Endothelial cell of umbilical vein (primary cell): ENCODE measurements around the gene BCCIP. TPM values are rescaled to one million over a fixed set of nuclear protein-coding genes. Genes with fewer than 3 reads are reported as not detected.

Source experiments
- BruUV-seq: library from RNA; stranded (reverse); fragments of 400-500 nt; replicated peaks from 2 replicates; lab custom pipeline; 2021; lab: Mats Ljungman, UMichigan
- CTCF ChIA-PET: fragments of 300-600, 350-600 bp; sonication (Branson Sonifier 250); formaldehyde crosslinking; loops from one replicate; lab custom pipeline; 2021; ENCODE audit warnings: antibody characterized with exemption, inconsistent platforms; lab: Charles Lee
- POLR2A ChIA-PET: fragments of 300-600, 350-600 bp; sonication (Branson Sonifier 250); formaldehyde crosslinking; loops from one replicate; lab custom pipeline; 2021; ENCODE audit warnings: antibody characterized with exemption, inconsistent platforms; lab: Charles Lee
- DNase-seq: peaks from one replicate; pipeline ENCODE4 v3.0.0-alpha.2; 2011; ENCODE audit warnings: low read depth, low spot score
- FAIRE-seq: peaks from 2 replicates; lab custom pipeline; 2011; peaks lifted over from hg19 to GRCh38; lab: Jason Lieb, UNC
- H2AFZ ChIP-seq: 2 replicates; pipeline ENCODE4 v1.6.0; 2012; ENCODE audit warnings: low read depth, low read length, control low read depth, inconsistent platforms
- H3K27ac ChIP-seq: 2 replicates; pipeline ENCODE4 v1.5.1; 2011; ENCODE audit warnings: low read depth, mild to moderate bottlenecking, control low read depth, low read length, moderate library complexity; ENCODE audit not compliant: insufficient read depth
- H3K27me3 ChIP-seq, 2 experiments: 2 replicates each; pipeline versions ENCODE4 v1.6.0 to v1.6.1; 2011; ENCODE audit warnings: low read length in 2 of 2, mixed read lengths in 1 of 2; ENCODE audit not compliant: control insufficient read depth in 2 of 2, insufficient read depth in 2 of 2
- H3K36me3 ChIP-seq, 2 experiments: 2 replicates in 1 of 2; 3 replicates in 1 of 2; pipeline ENCODE4 v1.5.1; 2011; ENCODE audit warnings: low read length in 2 of 2, mild to moderate bottlenecking in 1 of 2, moderate library complexity in 1 of 2; ENCODE audit not compliant: control insufficient read depth in 2 of 2, insufficient read depth in 2 of 2; ENCODE audit errors: extremely low read depth in 1 of 2
- H3K4me1 ChIP-seq: 3 replicates; pipeline ENCODE4 v1.5.1; 2011; ENCODE audit warnings: mild to moderate bottlenecking, low read length; ENCODE audit not compliant: control insufficient read depth, insufficient read depth; ENCODE audit errors: extremely low read depth
- H3K4me2 ChIP-seq: 2 replicates; pipeline ENCODE4 v1.6.1; 2011; ENCODE audit warnings: low read length, control low read depth, mixed read lengths; ENCODE audit not compliant: insufficient read depth
- H3K4me3 ChIP-seq, 3 experiments: fragments of 200-600 bp in 1 of 3; sonication (generic), shearing (Covaris generic) in 1 of 3; replicated peaks in 1 of 3; 2 replicates each; pipeline ENCODE4 v1.5.1; 2011 to 2016; ENCODE audit warnings: control low read depth in 3 of 3, low read length in 3 of 3, mild to moderate bottlenecking in 2 of 3, inconsistent platforms in 1 of 3, low read depth in 1 of 3, moderate library complexity in 1 of 3; ENCODE audit not compliant: insufficient read depth in 1 of 3
- H3K79me2 ChIP-seq: 2 replicates; pipeline ENCODE4 v1.6.0; 2012; ENCODE audit warnings: low read length, inconsistent platforms; ENCODE audit not compliant: control insufficient read depth, insufficient read depth
- H3K9ac ChIP-seq: replicated peaks from 2 replicates; pipeline ENCODE3; 2011; ENCODE audit warnings: low read length, control low read depth; ENCODE audit not compliant: insufficient read depth; ENCODE audit errors: extremely low read depth
- H3K9me1 ChIP-seq: replicated peaks from 3 replicates; pipeline ENCODE4 v1.6.0; 2011; ENCODE audit warnings: mild to moderate bottlenecking, low read length; ENCODE audit not compliant: control insufficient read depth, insufficient read depth; ENCODE audit errors: extremely low read depth
- H3K9me3 ChIP-seq: replicated peaks from 2 replicates; pipeline ENCODE4 v1.5.1; 2012; ENCODE audit warnings: low read length, inconsistent platforms; ENCODE audit not compliant: control insufficient read depth, insufficient read depth
- H4K20me1 ChIP-seq: replicated peaks from 2 replicates; pipeline ENCODE3; 2011; ENCODE audit warnings: mild to moderate bottlenecking, low read length; ENCODE audit not compliant: control insufficient read depth, insufficient read depth; ENCODE audit errors: extremely low read depth
- CTCF ChIP-seq, 2 donors: IDR thresholded peaks; 1 replicate in 1 of 2; 2 replicates in 1 of 2; pipeline ENCODE4 v1.5.1; 2011; ENCODE audit warnings: low read length in 2 of 2, mild to moderate bottlenecking in 2 of 2, moderate library complexity in 2 of 2, control low read depth in 1 of 2, inconsistent platforms in 1 of 2, low read depth in 1 of 2; ENCODE audit not compliant: insufficient read depth in 1 of 2; ENCODE audit errors: extremely low read depth in 1 of 2
- EZH2 ChIP-seq: IDR thresholded peaks from 2 replicates; pipeline ENCODE4 v1.6.1; 2012; ENCODE audit warnings: borderline replicate concordance, low read depth, mild to moderate bottlenecking, moderate library complexity, low read length, inconsistent platforms; ENCODE audit not compliant: severe bottlenecking
- FOS ChIP-seq: IDR thresholded peaks from 2 replicates; pipeline ENCODE4 v1.6.1; 2011; ENCODE audit warnings: mild to moderate bottlenecking, low read length, moderate library complexity, borderline replicate concordance; ENCODE audit not compliant: insufficient read depth
- GATA2 ChIP-seq: IDR thresholded peaks from 2 replicates; pipeline ENCODE4 v1.7.0; 2011; ENCODE audit warnings: low read depth, mild to moderate bottlenecking, moderate library complexity, mixed read lengths, low read length; ENCODE audit not compliant: insufficient read length, insufficient read depth
- JUN ChIP-seq: IDR thresholded peaks from 2 replicates; pipeline ENCODE4 v1.6.1; 2011; ENCODE audit warnings: borderline replicate concordance, low read depth; ENCODE audit not compliant: insufficient read length, insufficient read depth
- MYC ChIP-seq: IDR thresholded peaks from one replicate; pipeline ENCODE4 v1.6.1; 2011; ENCODE audit warnings: mild to moderate bottlenecking, low read depth, low read length
- POLR2A ChIP-seq: IDR thresholded peaks from 2 replicates; pipeline ENCODE4 v1.6.1; 2012; ENCODE audit warnings: low read depth, mild to moderate bottlenecking, control low read depth, low read length
- POLR2AphosphoS5 ChIP-seq: IDR thresholded peaks from 2 replicates; pipeline ENCODE4 v1.6.1; 2012; ENCODE audit warnings: low read depth, mild to moderate bottlenecking, control low read depth, low read length, moderate library complexity; ENCODE audit not compliant: insufficient read depth
- dilution Hi-C: fragments of 300-500 bp; cut with MboI; formaldehyde crosslinking; loops from one replicate; pipeline ENCODE4 v1.15.0; 2019; ENCODE audit warnings: low sequenced_read_pairs; ENCODE audit not compliant: extremely low pct_ligation_motif_present
- intact Hi-C: fragments of 100-400 bp; cut with micrococcal nuclease; formaldehyde crosslinking; loops from one replicate; pipeline ENCODE4 v1.10.0; 2022
- polyA plus RNA-seq, 4 experiments: library from polyadenylated mRNA; depleted of rRNA in 3 of 4; stranded (reverse) in 3 of 4; unstranded in 1 of 4; fragments of >200 nt; gene quantifications; 2 replicates each; pipeline versions ENCODE4 v1.2.1 to v1.2.3, GENCODE V29; 2011 to 2012; ENCODE audit warnings: missing spikeins in 1 of 4
- total RNA-seq: library from RNA; stranded (reverse); gene quantifications from 2 replicates; pipeline ENCODE4 v1.2.3, GENCODE V29; 2021
- TF ChIP-seq, protein P1 (sequence below): IDR thresholded peaks from 2 replicates; pipeline ENCODE4 v1.6.1; 2011; ENCODE audit not compliant: insufficient read depth, insufficient read length

BCCIP gene
- total and polyA plus RNA-seq, 2 donors (not counting 3 experiments of a cell fraction or from before 2014, with no cell fraction given), result 14.5 to 73.5 TPM

- BruUV-seq, result no TSS peak
- Histone ChIP-seq H3K27ac (no peak overlapping the region), H3K4me2 (no peak overlapping the region), H3K9ac (no peak overlapping the region), H3K9me3 (no peaks in the 10 kb centered on the region), H3K4me3 (no peak overlapping the region), H3K36me3 (peaks cover 6% of the 10 kb centered on the region in 2 experiments), H3K79me2 (no peaks in the 10 kb centered on the region), H3K4me1 (peaks cover 14% of the 10 kb centered on the region), H3K27me3 (no peaks in the 10 kb centered on the region), H4K20me1 (no peaks in the 10 kb centered on the region), H2AFZ (no peak overlapping the region), H3K9me1 (no peaks in the 10 kb centered on the region)
- dilution Hi-C loops, result no loop called here
- TF ChIP-seq CTCF (IDR thresholded peaks at IDR 0.05; ENCODE audit: extremely low read depth in 1 of 2, insufficient read depth in 1 of 2, low read depth in 1 of 2, low read length in 2 of 2) (no peak), EZH2 (no peak), JUN (no peak), MYC (no peak), FOS (no peak), POLR2AphosphoS5 (no peak), GATA2 (no peak), POLR2A (no peak)
- TF ChIP-seq, protein P1, sequence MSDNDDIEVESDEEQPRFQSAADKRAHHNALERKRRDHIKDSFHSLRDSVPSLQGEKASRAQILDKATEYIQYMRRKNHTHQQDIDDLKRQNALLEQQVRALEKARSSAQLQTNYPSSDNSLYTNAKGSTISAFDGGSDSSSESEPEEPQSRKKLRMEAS, result no peak
- DNase-seq (no peak), FAIRE-seq (no peak)
- ChIA-PET CTCF (no interaction called here), POLR2A (no interaction called here)
- intact Hi-C loops, result no loop called here
Measured at GRCh38 chr10:125844751-125845221, 21.4 kb downstream of the BCCIP start.
